GM12891 (cell line): ENCODE data around the gene RNF145.

ENCODE experiments used
- DNase-seq: peaks from one replicate; pipeline ENCODE4 v3.0.0; 2011; ENCODE audit warnings: low spot score; ENCODE audit not compliant: insufficient read length
- FAIRE-seq: peaks from 2 replicates; lab custom pipeline; 2011; peaks lifted over from hg19 to GRCh38; lab: Jason Lieb, UNC
- PAX5 ChIP-seq: IDR thresholded peaks from 2 replicates; pipeline ENCODE4 v1.6.1; 2011; ENCODE audit warnings: low read length, moderate library complexity, mild to moderate bottlenecking; ENCODE audit not compliant: insufficient read depth, severe bottlenecking
- POLR2A ChIP-seq: IDR thresholded peaks from 2 replicates; pipeline ENCODE4 v1.6.1; 2011; ENCODE audit warnings: low read depth, low read length, control low read depth
- POLR2AphosphoS5 ChIP-seq: IDR thresholded peaks from 2 replicates; pipeline ENCODE4 v1.6.1; 2011; ENCODE audit warnings: low read depth, low read length, control low read depth
- POU2F2 ChIP-seq: IDR thresholded peaks from 2 replicates; pipeline ENCODE4 v1.6.1; 2011; ENCODE audit warnings: low read depth, mild to moderate bottlenecking, control low read depth, low read length, moderate library complexity
- SPI1 ChIP-seq: IDR thresholded peaks from 2 replicates; pipeline ENCODE4 v1.6.1; 2011; ENCODE audit warnings: low read depth, low read length, control low read depth
- TAF1 ChIP-seq: IDR thresholded peaks from 2 replicates; pipeline ENCODE4 v1.6.1; 2011; ENCODE audit warnings: low read depth, low read length, control low read depth

Gene RNF145

DNA sequence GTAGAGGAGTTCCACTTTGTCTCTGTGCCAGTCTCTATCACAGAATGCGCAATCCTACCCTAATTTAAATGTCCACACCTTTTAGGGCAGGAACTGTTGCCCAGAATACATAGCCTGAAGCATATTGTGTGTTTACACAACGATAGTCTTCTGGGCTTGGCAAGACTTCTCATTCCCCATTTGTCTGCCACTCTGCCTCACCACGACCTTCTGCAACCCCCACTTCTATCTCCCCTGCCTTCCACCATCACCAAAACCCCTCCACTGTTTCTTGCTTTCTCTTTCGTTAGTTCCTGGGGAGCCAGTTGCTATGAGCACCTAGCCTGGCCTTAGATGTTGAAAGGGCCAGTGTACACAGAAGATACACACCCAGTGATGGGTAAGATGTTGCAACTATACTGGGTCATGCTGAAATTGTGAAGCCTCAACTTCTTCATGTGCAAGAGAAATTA, 883 bp upstream of the RNF145 start:
- DNase-seq (no peak), FAIRE-seq (peak; percentile 70)
- TF ChIP-seq POLR2AphosphoS5 (no peak), POLR2A (no peak), PAX5 (no peak)

DNA sequence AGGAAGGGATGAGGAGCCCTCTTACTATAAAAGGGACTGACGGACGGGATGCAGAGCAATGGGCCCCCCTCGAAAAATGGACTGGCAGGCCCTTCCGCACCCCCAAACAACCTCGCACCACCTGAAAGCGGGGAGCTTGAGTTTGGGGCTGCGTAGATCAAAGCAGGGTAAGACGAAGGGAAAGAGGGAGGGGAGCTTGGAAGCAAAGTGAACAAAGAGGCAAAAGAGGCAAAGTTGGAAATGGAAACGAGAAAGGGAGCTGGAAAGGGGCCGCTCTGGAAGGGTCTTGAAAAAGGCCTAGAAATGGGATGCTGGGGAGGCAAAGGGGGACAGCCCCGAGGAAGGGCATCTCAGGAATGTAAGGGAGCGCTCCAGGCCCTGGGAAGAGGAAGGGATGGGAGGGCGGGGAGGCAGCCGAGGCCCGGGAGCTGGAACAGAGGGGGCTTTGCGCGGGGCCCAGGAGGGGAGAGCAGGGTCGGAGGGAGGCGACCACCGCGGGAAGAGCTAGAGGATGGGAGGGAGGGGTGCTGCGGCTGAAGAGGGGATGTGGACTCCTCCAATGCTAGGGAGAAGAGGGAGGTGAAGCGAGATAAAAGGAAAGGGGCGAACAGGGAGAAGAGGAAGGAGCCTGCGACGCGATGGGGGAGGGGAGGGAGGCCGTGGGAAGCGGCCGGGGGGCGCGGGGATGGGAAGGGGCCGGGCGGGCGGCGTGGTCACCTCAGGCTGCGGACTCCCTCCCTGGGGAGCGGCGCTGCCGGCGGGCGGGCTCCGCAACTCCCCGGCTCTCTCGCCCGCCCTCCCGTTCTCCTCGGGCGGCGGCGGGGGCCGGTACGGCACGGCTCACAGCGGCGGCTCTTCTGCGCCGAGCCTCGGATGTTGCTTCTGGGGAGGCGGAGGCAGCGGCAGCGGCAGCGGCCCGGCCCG, 577 bp downstream of the RNF145 start:
- TF ChIP-seq TAF1 (no peak), PAX5 (no peak)
- FAIRE-seq (no peak), DNase-seq (peak; percentile 17)

GRCh38 chr5:159207686-159208513, 1.5 kb downstream of the RNF145 start:
- DNase-seq (peak; percentile 31), FAIRE-seq (peak; percentile 90)
- no peak for TF ChIP-seq POLR2AphosphoS5
- peak; percentile 46; the same call in 1 of the 2 replicates for TF ChIP-seq POLR2A

DNA sequence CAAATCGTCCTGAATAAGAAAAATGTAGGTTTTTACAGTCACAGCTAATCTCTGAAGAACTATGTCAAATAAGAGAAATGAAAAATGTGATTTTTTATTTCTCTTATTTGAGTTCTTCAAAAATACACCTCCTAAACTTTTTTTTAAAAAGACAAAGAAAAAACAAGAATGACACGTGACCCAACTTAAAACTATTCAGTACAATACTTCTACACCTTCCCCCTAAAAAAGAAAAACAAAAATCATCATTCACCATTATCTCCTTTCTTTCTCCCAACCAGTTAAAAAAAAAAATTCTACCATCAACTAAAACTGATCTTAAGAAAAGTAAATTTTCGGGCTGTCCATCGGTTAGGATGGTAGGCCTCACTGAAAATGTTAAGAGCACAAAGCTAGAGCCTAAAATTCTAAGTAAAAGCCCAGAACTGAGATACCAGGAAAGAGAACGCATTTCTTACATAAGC, 2.1 kb downstream of the RNF145 start:
- FAIRE-seq (no peak), DNase-seq (no peak)
- no peak for TF ChIP-seq TAF1
- no peak for TF ChIP-seq POLR2AphosphoS5
- TF ChIP-seq POLR2A, result no peak
- no peak for TF ChIP-seq PAX5
- TF ChIP-seq POU2F2, result no peak
- no peak for TF ChIP-seq SPI1

- peak; percentile 63 for FAIRE-seq
- TF ChIP-seq PAX5 (no peak), SPI1 (no peak), TAF1 (no peak), POU2F2 (no peak), POLR2AphosphoS5 (no peak), POLR2A (no peak)
Observed at GRCh38 chr5:159206818-159207217, 2.5 kb downstream of the RNF145 start.

DNA sequence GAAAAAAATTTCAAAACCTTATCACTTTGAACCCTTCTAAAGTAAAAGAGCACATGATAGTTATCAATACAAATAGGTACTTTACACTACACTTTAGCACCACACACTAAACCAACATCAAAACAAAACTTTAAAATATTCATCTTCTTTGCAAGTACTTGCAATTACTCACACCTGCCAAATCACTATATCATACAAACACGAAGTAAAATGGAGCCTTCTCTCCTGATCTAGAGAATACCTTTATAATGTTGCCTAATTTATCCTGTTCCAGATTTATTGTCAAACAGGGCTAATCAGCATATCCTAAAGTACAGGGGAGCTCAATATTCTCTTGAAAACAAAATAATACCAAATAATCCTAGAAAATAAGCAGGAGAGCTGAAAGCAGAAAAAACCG, 3.0 kb downstream of the RNF145 start:
- no peak for TF ChIP-seq POLR2A
- no peak for TF ChIP-seq POU2F2
- no peak for TF ChIP-seq PAX5
- no peak for TF ChIP-seq SPI1
- no peak for TF ChIP-seq POLR2AphosphoS5
- no peak for TF ChIP-seq TAF1
- no peak for FAIRE-seq

More at GRCh38 chr5:159206818-159207217, 2.5 kb downstream of the RNF145 start:
- no peak for DNase-seq

DNA sequence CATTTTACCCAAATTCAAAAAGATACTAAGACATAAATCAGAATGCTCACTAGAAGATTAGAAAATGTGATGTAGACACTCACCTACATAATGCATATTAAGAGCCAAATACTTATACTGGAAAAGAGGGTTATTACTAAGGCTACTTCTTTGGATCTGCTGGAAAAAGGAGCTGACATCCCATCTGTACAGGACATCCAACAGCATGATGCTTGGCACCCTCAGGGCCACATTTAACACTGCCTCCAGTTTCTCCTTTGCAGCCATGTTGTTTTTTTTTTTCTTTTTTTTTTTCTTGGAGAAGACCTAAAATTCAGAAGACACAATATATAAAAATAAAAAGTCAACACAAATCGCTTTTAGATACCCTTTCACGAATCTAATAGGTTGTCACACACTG, 6.0 kb downstream of the RNF145 start:
- TF ChIP-seq SPI1, result no peak
- no peak for TF ChIP-seq POU2F2
- TF ChIP-seq POLR2AphosphoS5, result no peak
- no peak for TF ChIP-seq TAF1
- no peak for TF ChIP-seq PAX5
- no peak for TF ChIP-seq POLR2A
- FAIRE-seq, result no peak

More for the DNA sequence above, 3.0 kb downstream of the RNF145 start:
- DNase-seq, result no peak

GRCh38 chr5:159202151-159202550, 7.2 kb downstream of the RNF145 start:
- no peak for DNase-seq
- no peak for FAIRE-seq
- TF ChIP-seq TAF1 (no peak), POLR2AphosphoS5 (no peak), POLR2A (no peak), PAX5 (no peak), POU2F2 (no peak), SPI1 (no peak)

More for the DNA sequence above, 6.0 kb downstream of the RNF145 start:
- DNase-seq, result no peak

DNA sequence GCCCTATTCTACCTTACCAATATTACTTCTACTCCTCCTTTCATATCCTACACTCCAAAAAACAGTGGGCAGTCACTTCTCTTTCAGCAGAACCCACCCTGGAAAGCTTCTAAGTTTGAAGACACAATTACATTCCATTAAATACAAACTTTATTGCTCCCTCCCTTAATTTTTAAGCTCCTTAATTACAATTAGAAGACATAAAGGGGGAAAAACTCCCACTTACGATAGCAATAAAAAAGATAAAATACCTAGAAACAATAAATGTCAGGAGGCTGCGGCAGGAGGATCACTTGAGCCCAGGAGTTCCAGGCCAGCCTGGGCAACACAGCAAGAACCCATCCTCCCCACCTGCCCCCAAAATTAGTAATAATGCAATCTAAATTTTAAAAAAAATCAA, 9.6 kb downstream of the RNF145 start:
- TF ChIP-seq PAX5, result no peak
- TF ChIP-seq POLR2A, result no peak
- no peak for TF ChIP-seq POLR2AphosphoS5
- TF ChIP-seq POU2F2, result no peak
- no peak for TF ChIP-seq TAF1
- no peak for TF ChIP-seq SPI1
- FAIRE-seq (no peak), DNase-seq (no peak)
